Ureter (tissue), 1 donor: Measurements from ENCODE around the gene ILDR1. TPM values are rescaled to one million over a fixed set of nuclear protein-coding genes. Genes with fewer than 3 reads are reported as not detected.
"Not testable (repeated sequence)": the region's sequence is repeated elsewhere in the genome, so short reads cannot be mapped to it uniquely, and the experiment has no call there.

Experiments
- DNase-seq: peaks from one replicate; pipeline ENCODE4 v3.0.0-alpha.2; 2020; ENCODE audit warnings: low spot score
- total RNA-seq: library from RNA; stranded (reverse); gene quantifications from one replicate; pipeline ENCODE4 v1.2.4, GENCODE V29; 2023
- donor health status: DM: yes; HTN: yes; CAD: no.

The ILDR1 gene
- 16.3 TPM for total RNA-seq

DNA sequence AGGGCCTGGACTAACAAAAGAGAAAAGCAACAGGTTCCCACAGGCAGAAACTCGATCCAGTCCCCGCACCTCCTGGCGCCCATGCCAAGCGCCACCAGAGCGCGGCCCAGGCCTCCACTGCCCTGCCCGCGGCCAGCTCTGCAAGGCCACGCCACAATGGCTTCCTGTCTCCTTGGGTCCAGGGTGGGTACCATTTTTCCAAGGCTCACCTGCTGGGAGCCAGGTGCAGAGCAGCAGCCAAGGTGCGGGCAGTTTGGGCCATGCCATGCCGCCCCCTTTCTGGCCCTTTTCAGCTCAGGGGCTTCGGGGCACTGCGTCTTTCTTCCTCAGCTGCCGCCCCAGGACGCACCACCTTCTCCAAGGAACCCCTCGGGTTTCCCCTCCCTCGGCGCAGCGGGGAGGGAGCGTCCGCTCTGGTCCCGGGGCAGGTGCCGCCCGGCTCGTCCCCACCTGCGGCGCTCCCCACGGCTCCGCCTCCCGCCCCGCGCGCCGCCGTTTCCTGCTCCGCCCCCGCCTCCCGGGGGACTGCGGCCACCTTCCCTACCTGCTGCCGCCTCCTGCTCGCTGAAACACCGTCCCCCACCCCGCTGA is at the start of gene ILDR1:
TSS of gene ILDR1 (minus strand) at position 437 of the 591 bp plus-strand sequence. CDS start at position 267, 170 bp downstream.
- DNase-seq: peak; percentile 57

GRCh38 chr3:122067588-122068240 is 45.7 kb upstream of the ILDR1 start:
- no peak for DNase-seq

DNA sequence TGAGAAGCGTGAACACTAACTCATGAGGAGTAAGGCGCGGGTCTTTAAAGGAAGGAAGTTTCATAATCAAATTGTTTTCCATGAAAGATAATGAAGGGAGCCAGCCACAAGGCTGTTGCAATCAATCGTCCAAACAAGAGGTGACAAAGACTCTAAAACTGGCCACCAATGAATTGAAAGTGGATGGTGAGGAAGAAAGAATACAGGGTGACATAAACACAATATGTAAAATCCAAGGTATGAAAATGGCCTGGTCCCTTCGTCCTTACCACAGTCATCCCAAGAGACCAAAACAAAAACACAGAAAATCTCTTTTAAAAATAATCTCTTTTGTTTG is 45.1 kb upstream of the ILDR1 start:
- no peak for DNase-seq

GRCh38 chr3:122066331-122067213 is 44.5 kb upstream of the ILDR1 start:
- DNase-seq: no peak

DNA sequence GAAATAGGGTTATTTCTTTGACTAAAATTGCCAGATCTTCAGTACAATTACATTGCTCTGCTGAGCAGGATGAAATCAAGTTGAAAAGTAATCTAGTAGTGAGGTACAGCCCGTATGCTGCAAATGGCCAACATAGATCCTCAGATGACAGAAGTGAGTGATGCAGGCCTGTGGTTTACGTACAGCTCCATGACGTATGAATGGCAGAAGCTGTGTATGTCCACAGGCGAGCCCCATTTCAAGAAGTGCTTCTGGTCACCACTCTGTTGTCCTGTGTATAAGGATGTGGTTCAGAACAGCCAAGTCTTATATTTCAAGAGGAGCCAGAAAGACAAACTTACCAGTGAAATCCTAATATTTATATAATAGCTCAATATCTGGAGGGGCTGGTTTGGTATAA is 42.3 kb upstream of the ILDR1 start:
- DNase-seq: no peak

- no peak for DNase-seq
Measured at GRCh38 chr3:122063908-122064307, 41.9 kb upstream of the ILDR1 start.

DNA sequence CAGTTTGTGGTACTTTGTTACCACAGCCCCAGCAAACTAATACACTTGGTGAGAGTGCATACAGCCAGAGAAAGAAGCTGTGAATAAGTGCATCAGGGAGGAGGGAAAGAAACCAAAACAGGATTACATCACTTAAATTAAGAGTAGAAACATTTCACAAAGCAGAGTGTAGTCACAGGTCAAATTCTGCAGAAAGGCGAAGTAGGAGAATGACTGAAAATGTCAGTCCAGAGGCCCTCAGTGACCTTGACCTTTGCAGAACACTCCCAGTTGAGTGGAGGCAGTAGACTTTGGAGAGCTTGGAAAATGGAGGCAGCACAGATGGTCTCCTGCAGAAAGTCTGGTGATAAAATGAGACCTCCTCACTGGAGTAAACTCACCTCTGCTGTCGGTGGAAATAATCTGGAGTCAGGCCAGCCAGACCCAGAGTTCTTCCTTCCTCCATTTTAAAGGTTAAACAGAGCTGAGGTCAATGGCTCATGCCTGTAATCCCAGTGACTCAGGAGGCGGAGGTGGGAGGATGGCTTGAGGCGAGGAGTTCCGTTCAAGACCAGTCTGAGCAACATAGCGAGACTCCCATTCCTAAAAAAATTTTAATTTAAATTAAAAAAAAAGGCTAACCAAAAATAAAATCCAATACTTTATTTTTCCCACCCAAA is 38.1 kb upstream of the ILDR1 start:
- no peak for DNase-seq

GRCh38 chr3:122058294-122058693 is 36.2 kb upstream of the ILDR1 start:
- DNase-seq: no peak

- no peak for DNase-seq
Measured at GRCh38 chr3:122057671-122058070, 35.6 kb upstream of the ILDR1 start.

GRCh38 chr3:122055215-122055614 is 33.2 kb upstream of the ILDR1 start, which contains the start of gene CD86:
CD86 (plus strand) TSS chr3:122055362; CDS start chr3:122055490, 128 bp downstream.
- no peak for DNase-seq

DNA sequence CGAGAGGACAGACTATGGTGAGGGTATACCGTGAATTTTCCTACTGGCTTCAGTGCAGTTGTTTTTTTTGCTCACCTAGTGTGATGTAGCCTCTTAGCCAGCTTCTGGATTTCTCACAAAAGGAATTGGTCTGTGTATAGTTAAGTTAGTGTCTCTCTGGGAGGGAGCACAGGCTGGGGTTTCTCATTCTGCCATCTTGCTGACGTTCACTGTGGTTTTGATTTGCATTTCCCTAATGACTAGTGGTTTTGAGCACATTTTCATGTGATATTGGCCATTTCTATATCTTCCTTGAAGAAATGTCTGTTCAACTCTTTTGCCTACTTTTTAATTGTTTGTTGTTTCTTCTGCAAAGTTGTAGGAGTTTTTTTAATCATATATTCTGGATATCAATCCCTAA is 30.9 kb upstream of the ILDR1 start:
- DNase-seq: no peak

- not testable (repeated sequence) for DNase-seq
Measured at GRCh38 chr3:122047773-122048172, 25.7 kb upstream of the ILDR1 start.

GRCh38 chr3:122047296-122047695 is 25.2 kb upstream of the ILDR1 start:
- DNase-seq: not testable (repeated sequence)

DNA sequence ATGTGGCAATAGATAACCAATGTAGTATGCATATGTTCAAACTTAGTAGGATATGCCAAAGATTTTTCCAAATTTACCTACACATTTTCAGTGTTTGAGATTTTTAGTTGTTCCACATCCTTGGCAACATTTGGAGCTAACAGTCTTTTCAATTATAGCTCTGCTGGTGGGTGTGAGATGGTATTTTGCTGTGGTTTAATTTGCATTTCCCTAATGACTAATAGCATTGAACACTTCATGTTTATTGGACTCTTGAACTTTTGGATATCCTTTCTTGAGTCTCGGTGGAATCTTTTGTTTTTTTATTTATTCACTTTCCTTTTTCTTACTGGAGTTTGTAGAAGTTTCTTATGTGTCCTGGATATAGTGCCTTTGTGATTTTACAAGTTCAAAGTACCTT is 11.0 kb upstream of the ILDR1 start:
- no peak for DNase-seq

- DNase-seq: no peak
Measured at GRCh38 chr3:122032531-122032930, 10.5 kb upstream of the ILDR1 start.

DNA sequence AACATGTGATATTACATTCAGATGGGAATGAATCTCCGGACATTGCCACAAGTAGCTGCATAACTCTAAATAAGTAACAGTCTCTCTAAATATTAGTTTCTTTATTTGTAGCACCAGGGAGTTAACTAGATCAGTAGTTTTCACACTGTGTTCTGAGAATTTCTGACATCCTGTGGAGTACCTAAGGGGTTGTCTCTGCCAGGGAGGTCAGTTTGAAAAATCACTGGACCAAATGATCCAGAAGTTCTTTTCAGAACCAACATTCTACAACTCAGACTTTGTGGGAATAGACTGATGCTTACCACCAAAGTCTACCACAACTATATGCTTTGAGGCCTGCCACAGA is 9.0 kb upstream of the ILDR1 start:
- no peak for DNase-seq

GRCh38 chr3:122030381-122031122 is 8.5 kb upstream of the ILDR1 start:
- no peak for DNase-seq

DNA sequence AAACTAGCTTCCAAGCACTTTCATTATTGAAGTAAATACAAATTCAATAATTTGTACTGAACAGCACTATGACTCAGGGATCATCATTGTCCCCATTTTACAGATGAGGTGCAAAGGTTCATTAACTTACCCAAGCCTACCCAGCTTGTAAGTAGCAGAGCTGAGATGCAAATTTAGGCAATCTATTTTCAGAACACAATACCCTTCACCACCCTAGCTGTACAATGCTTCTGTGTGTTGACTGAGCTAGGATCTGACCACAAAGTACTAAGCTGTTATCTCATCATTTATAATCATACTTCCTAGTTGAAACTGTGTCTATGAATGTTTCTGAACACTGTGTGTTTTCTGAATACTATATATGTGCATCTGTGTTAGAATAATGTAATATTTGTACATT is 3.2 kb upstream of the ILDR1 start:
- no peak for DNase-seq

- no peak for DNase-seq
Measured at GRCh38 chr3:122024800-122025199, 2.8 kb upstream of the ILDR1 start.

DNA sequence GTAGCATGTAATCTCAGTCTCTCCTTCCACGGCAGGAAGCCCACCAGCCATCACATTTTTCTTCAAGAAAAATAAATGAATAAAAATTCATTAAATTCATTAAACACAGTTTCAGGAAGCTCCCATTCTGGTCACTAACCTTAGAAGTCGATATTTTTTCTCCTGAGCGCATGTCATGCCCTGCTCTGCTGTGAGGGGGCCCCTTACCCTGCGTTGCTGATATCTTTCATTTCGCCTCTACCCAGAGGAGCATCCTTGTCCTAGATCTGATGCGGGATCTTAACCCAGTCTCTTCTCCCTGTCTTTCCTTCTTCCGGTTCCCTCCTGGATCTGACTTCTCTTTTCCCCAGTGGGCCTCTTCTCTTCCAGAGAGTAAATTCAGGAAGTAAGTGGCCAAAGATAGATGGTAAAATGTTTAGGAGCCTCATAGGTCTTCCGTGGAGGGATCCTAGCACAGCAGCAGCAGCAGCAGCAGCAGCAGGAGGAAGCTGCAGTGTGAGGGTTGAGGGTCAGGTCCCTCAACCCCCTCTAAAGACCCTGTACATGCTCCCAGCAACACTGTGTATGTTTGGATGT is 1.4 kb upstream of the ILDR1 start:
- no peak for DNase-seq

- DNase-seq: no peak
Measured at GRCh38 chr3:122021037-122021436, 1.0 kb downstream of the ILDR1 start.
